HEK293T (cell line): ENCODE measurements around the gene DPYSL4.

Source experiments
- CTCF ChIA-PET: fragments of 350-600 bp; formaldehyde crosslinking; extraction: SDS; loops from one replicate; lab custom pipeline; 2021; ENCODE audit warnings: antibody characterized with exemption, inconsistent platforms; lab: Yijun Ruan, JAX
- POLR2A ChIA-PET: fragments of 350-600 bp; formaldehyde crosslinking; extraction: SDS; loops from one replicate; lab custom pipeline; 2020; ENCODE audit warnings: antibody characterized with exemption, inconsistent platforms; lab: Yijun Ruan, JAX
- DNase-seq: peaks from one replicate; pipeline ENCODE4 v3.0.0; 2012; ENCODE audit warnings: mixed read lengths; ENCODE audit errors: extremely low spot score
- ARNT ChIP-seq: fragments of 450-650 bp; IDR thresholded peaks from 2 replicates; pipeline ENCODE4 v1.6.1; 2017; ENCODE audit warnings: mild to moderate bottlenecking
- BHLHE40 ChIP-seq: fragments of 450-650 bp; IDR thresholded peaks from 2 replicates; pipeline ENCODE4 v1.6.1; 2016; ENCODE audit warnings: mild to moderate bottlenecking, moderate library complexity, borderline replicate concordance
- CTBP1 ChIP-seq: fragments of 450-650 bp; IDR thresholded peaks from 2 replicates; pipeline ENCODE4 v1.6.1; 2016; ENCODE audit warnings: borderline replicate concordance
- ELF4 ChIP-seq: fragments of 450-650 bp; IDR thresholded peaks from 2 replicates; pipeline ENCODE4 v1.6.1; 2017; ENCODE audit warnings: antibody characterized with exemption
- FOXA1 ChIP-seq: fragments of 450-650 bp; IDR thresholded peaks from 2 replicates; pipeline ENCODE4 v1.6.1; 2016; ENCODE audit warnings: mild to moderate bottlenecking
- FOXK2 ChIP-seq: fragments of 450-650 bp; IDR thresholded peaks from 2 replicates; pipeline ENCODE4 v1.6.1; 2016; ENCODE audit warnings: mild to moderate bottlenecking
- FOXM1 ChIP-seq: fragments of 450-650 bp; IDR thresholded peaks from 2 replicates; pipeline ENCODE4 v1.6.1; 2017; ENCODE audit warnings: mild to moderate bottlenecking, borderline replicate concordance
- HDGF ChIP-seq: fragments of 450-650 bp; IDR thresholded peaks from 2 replicates; pipeline ENCODE4 v1.6.1; 2017; ENCODE audit warnings: antibody characterized with exemption, borderline replicate concordance
- L3MBTL2 ChIP-seq: fragments of 450-650 bp; conservative IDR thresholded peaks from 2 replicates; pipeline ENCODE4 v1.6.1; 2016; ENCODE audit warnings: mild to moderate bottlenecking
- LEF1 ChIP-seq: fragments of 450-650 bp; IDR thresholded peaks from 2 replicates; pipeline ENCODE4 v1.6.1; 2017; ENCODE audit warnings: mild to moderate bottlenecking, borderline replicate concordance
- NFRKB ChIP-seq: fragments of 450-650 bp; IDR thresholded peaks from 2 replicates; pipeline ENCODE4 v1.6.1; 2016; ENCODE audit warnings: mild to moderate bottlenecking, moderate library complexity
- PKNOX1 ChIP-seq: fragments of 450-650 bp; IDR thresholded peaks from 2 replicates; pipeline ENCODE4 v1.6.1; 2016
- SP1 ChIP-seq: fragments of 450-650 bp; IDR thresholded peaks from 2 replicates; pipeline ENCODE4 v1.6.1; 2017
- SUZ12 ChIP-seq: fragments of 450-650 bp; IDR thresholded peaks from 2 replicates; pipeline ENCODE4 v1.6.1; 2016; ENCODE audit warnings: mild to moderate bottlenecking
- TARDBP ChIP-seq: fragments of 450-650 bp; IDR thresholded peaks from 2 replicates; pipeline ENCODE4 v1.6.1; 2016
- ZNF384 ChIP-seq: fragments of 450-650 bp; IDR thresholded peaks from 2 replicates; pipeline ENCODE4 v1.6.1; 2016

Gene DPYSL4

GRCh38 chr10:132169766-132170560, 16.8 kb upstream of the DPYSL4 start:
- ChIA-PET POLR2A (no interaction called here), CTCF (no interaction called here)
- TF ChIP-seq FOXK2: no peak
- no peak for TF ChIP-seq ELF4
- no peak for TF ChIP-seq LEF1
- no peak for TF ChIP-seq SP1
- no peak for TF ChIP-seq TARDBP
- no peak for TF ChIP-seq ZNF384
- no peak for TF ChIP-seq NFRKB
- TF ChIP-seq FOXM1: no peak
- no peak for TF ChIP-seq FOXA1
- no peak for TF ChIP-seq L3MBTL2
- no peak for TF ChIP-seq SUZ12
- TF ChIP-seq ARNT: no peak
- no peak for TF ChIP-seq PKNOX1
- TF ChIP-seq CTBP1: no peak
- no peak for DNase-seq

DNA sequence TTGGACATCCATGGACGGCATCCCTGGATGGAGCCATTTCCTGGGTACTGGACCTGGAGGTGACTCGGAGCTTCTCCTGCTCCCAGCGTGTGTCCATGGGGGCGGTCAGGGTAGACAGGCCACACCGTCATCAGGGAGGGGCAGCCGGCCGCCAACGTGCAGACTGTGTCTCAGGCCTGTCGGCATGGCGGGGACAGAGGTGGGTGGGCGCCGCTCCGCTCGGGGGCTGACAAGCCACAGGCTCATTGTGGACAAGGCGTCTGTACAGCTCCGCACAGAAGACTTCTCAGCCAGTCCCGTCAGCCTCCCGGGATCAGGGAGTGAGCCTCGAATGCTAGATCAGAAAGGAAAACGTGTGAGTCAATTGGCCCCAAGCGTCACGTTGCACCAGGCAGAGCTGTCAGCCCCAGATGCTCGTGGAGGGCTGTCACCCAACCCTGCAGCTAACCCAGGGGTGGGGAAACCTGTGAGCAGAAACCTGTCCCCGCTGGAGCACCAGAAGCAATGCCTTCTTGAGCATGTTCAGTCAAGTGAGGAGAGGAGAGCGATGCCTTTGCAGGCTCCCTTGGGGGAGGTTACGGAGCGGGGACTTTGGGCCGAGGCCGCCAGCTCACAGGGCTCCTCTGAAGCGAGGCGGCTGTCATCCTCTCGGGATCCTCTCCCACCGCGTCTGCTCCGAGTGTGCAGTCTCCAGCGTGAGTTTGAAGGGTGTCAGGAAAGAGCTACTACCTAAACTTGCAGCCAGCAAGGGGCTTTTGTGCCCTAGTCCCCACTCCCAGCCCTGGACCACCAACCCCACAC, 16.0 kb upstream of the DPYSL4 start:
- ChIA-PET CTCF (no interaction called here), POLR2A (no interaction called here)
- TF ChIP-seq BHLHE40 (no peak), ARNT (no peak), HDGF (no peak), CTBP1 (no peak), SUZ12 (no peak), FOXK2 (no peak), LEF1 (no peak), ZNF384 (no peak), FOXA1 (no peak), L3MBTL2 (no peak)
- DNase-seq: no peak

GRCh38 chr10:132172091-132173066, 14.4 kb upstream of the DPYSL4 start:
- DNase-seq: no peak
- CTCF ChIA-PET: no interaction called here
- TF ChIP-seq L3MBTL2 (no peak), NFRKB (no peak), PKNOX1 (no peak), FOXA1 (no peak), BHLHE40 (no peak), CTBP1 (no peak), HDGF (no peak), ELF4 (no peak), TARDBP (no peak), ZNF384 (no peak), SUZ12 (no peak), ARNT (no peak), LEF1 (no peak), SP1 (no peak), FOXM1 (no peak)
- POLR2A ChIA-PET: no interaction called here

- CTCF ChIA-PET: no interaction called here
- TF ChIP-seq HDGF: no peak
- no peak for TF ChIP-seq ZNF384
- TF ChIP-seq CTBP1: no peak
- no peak for TF ChIP-seq TARDBP
- TF ChIP-seq L3MBTL2: no peak
- TF ChIP-seq NFRKB: no peak
- TF ChIP-seq PKNOX1: no peak
- POLR2A ChIA-PET: no interaction called here
- no peak for DNase-seq
These were observed 13.6 kb upstream of the DPYSL4 start for GRCh38 chr10:132173185-132173584.

GRCh38 chr10:132174237-132174636, 12.5 kb upstream of the DPYSL4 start:
- TF ChIP-seq BHLHE40 (no peak), SUZ12 (no peak)
- DNase-seq: no peak
- ChIA-PET POLR2A (no interaction called here), CTCF (no interaction called here)
